IPS-15b (cell line): ENCODE results near the gene PPIH.
"Not testable (repeated sequence)": the region's sequence is repeated elsewhere in the genome, so short reads cannot be mapped to it uniquely, and the experiment has no call there.

Experiments
- H3K27me3 ChIP-seq: one replicate; pipeline ENCODE4 v1.6.1; 2013; ENCODE audit warnings: low read length; ENCODE audit not compliant: control insufficient read depth, insufficient read depth
- H3K36me3 ChIP-seq: one replicate; pipeline ENCODE4 v1.6.1; 2013; ENCODE audit warnings: low read length; ENCODE audit not compliant: control insufficient read depth, insufficient read depth
- H3K4me1 ChIP-seq: one replicate; pipeline ENCODE4 v1.6.1; 2013; ENCODE audit warnings: mild to moderate bottlenecking, low read length; ENCODE audit not compliant: control insufficient read depth, insufficient read depth
- H3K4me3 ChIP-seq: one replicate; pipeline ENCODE4 v1.5.1; 2013; ENCODE audit warnings: low read depth, low read length
- H3K9ac ChIP-seq: one replicate; pipeline ENCODE4 v1.6.1; 2013; ENCODE audit warnings: low read depth, mild to moderate bottlenecking, low read length
- H3K9me3 ChIP-seq: one replicate; pipeline ENCODE4 v1.6.1; 2013; ENCODE audit warnings: mild to moderate bottlenecking, low read length; ENCODE audit not compliant: control insufficient read depth, insufficient read depth

The PPIH gene

GRCh38 chr1:42684139-42684538 lies 25.9 kb downstream of the PPIH start:
- Histone ChIP-seq H3K9ac (no peak overlapping the region), H3K36me3 (peaks cover 4% of the 10 kb centered on the region), H3K4me3 (peak overlapping the region; percentile 83), H3K27me3 (no peaks in the 10 kb centered on the region), H3K9me3 (no peaks in the 10 kb centered on the region), H3K4me1 (peaks cover 18% of the 10 kb centered on the region)

- Histone ChIP-seq H3K36me3 (peaks cover 4% of the 10 kb centered on the region), H3K9me3 (no peaks in the 10 kb centered on the region), H3K27me3 (no peaks in the 10 kb centered on the region), H3K4me1 (peaks cover 23% of the 10 kb centered on the region), H3K4me3 (peak overlapping the region; percentile 19), H3K9ac (no peak overlapping the region)
Observed at GRCh38 chr1:42686418-42686817, 28.2 kb downstream of the PPIH start.

- peaks cover 33% of the 10 kb centered on the region for H3K4me1 ChIP-seq
- H3K36me3 ChIP-seq = peaks cover under 1% of the 10 kb centered on the region
Observed at GRCh38 chr1:42689912-42690311, 31.7 kb downstream of the PPIH start.

GRCh38 chr1:42690477-42691156 lies 32.4 kb downstream of the PPIH start:
- no peak overlapping the region for H3K9ac ChIP-seq
- H3K4me3 ChIP-seq = no peak overlapping the region
- H3K36me3 ChIP-seq = peaks cover 7% of the 10 kb centered on the region
- H3K4me1 ChIP-seq = peaks cover 33% of the 10 kb centered on the region
- H3K27me3 ChIP-seq = no peaks in the 10 kb centered on the region
- H3K9me3 ChIP-seq = no peaks in the 10 kb centered on the region

More at GRCh38 chr1:42689912-42690311, 31.7 kb downstream of the PPIH start:
- Histone ChIP-seq H3K9ac (no peak overlapping the region), H3K27me3 (no peaks in the 10 kb centered on the region), H3K4me3 (no peak overlapping the region), H3K9me3 (no peaks in the 10 kb centered on the region)

- Histone ChIP-seq H3K9ac (no peak overlapping the region), H3K27me3 (no peaks in the 10 kb centered on the region), H3K36me3 (peaks cover 12% of the 10 kb centered on the region), H3K4me1 (peaks cover 32% of the 10 kb centered on the region), H3K4me3 (no peak overlapping the region), H3K9me3 (no peaks in the 10 kb centered on the region)
Observed at GRCh38 chr1:42691157-42691498, 32.9 kb downstream of the PPIH start.

GRCh38 chr1:42692461-42692860 lies 34.2 kb downstream of the PPIH start:
- no peaks in the 10 kb centered on the region for H3K9me3 ChIP-seq
- H3K27me3 ChIP-seq = no peaks in the 10 kb centered on the region
- peaks cover 24% of the 10 kb centered on the region for H3K4me1 ChIP-seq
- H3K9ac ChIP-seq = no peak overlapping the region
- peaks cover 22% of the 10 kb centered on the region for H3K36me3 ChIP-seq
- H3K4me3 ChIP-seq = no peak overlapping the region

GRCh38 chr1:42692911-42693310 lies 34.7 kb downstream of the PPIH start:
- Histone ChIP-seq H3K27me3 (no peaks in the 10 kb centered on the region), H3K9me3 (no peaks in the 10 kb centered on the region), H3K4me1 (peaks cover 20% of the 10 kb centered on the region), H3K9ac (no peak overlapping the region), H3K36me3 (peaks cover 24% of the 10 kb centered on the region), H3K4me3 (no peak overlapping the region)

- Histone ChIP-seq H3K36me3 (peaks cover 46% of the 10 kb centered on the region), H3K9me3 (no peaks in the 10 kb centered on the region), H3K4me1 (no peaks in the 10 kb centered on the region), H3K4me3 (no peak overlapping the region), H3K9ac (no peak overlapping the region), H3K27me3 (no peaks in the 10 kb centered on the region)
Observed at GRCh38 chr1:42698081-42698813, 40.0 kb downstream of the PPIH start.

GRCh38 chr1:42700006-42700405 lies 41.8 kb downstream of the PPIH start:
- peaks cover 48% of the 10 kb centered on the region for H3K36me3 ChIP-seq
- H3K9me3 ChIP-seq = no peaks in the 10 kb centered on the region

GRCh38 chr1:42703888-42704464 lies 45.8 kb downstream of the PPIH start:
- H3K36me3 ChIP-seq = peaks cover 19% of the 10 kb centered on the region

More at GRCh38 chr1:42700006-42700405, 41.8 kb downstream of the PPIH start:
- no peaks in the 10 kb centered on the region for H3K4me1 ChIP-seq
- no peak overlapping the region for H3K9ac ChIP-seq
- H3K27me3 ChIP-seq = no peaks in the 10 kb centered on the region
- H3K4me3 ChIP-seq = no peak overlapping the region

GRCh38 chr1:42712808-42713207 lies 54.6 kb downstream of the PPIH start:
- H3K9ac ChIP-seq, H3K27me3 ChIP-seq, H3K4me3 ChIP-seq, H3K36me3 ChIP-seq, H3K4me1 ChIP-seq, H3K9me3 ChIP-seq: not testable (repeated sequence)

More at GRCh38 chr1:42703888-42704464, 45.8 kb downstream of the PPIH start:
- H3K4me3 ChIP-seq = no peak overlapping the region
- no peak overlapping the region for H3K9ac ChIP-seq
- no peaks in the 10 kb centered on the region for H3K4me1 ChIP-seq
- no peaks in the 10 kb centered on the region for H3K9me3 ChIP-seq
- no peaks in the 10 kb centered on the region for H3K27me3 ChIP-seq

- Histone ChIP-seq H3K4me3 (no peak overlapping the region), H3K9ac (no peak overlapping the region), H3K27me3 (no peaks in the 10 kb centered on the region), H3K4me1 (no peaks in the 10 kb centered on the region), H3K36me3 (no peaks in the 10 kb centered on the region), H3K9me3 (no peaks in the 10 kb centered on the region)
Observed at GRCh38 chr1:42713293-42713692, 55.1 kb downstream of the PPIH start.
